NT2/D1 (cell line): ENCODE measurements around the gene POLR2E.

Experiments
- DNase-seq: peaks from one replicate; pipeline ENCODE4 v3.0.0-alpha.2; 2011; ENCODE audit warnings: low read depth, low spot score
- H3K27me3 ChIP-seq: 2 replicates; pipeline ENCODE4 v1.6.0; 2011; ENCODE audit warnings: mild to moderate bottlenecking; ENCODE audit not compliant: insufficient read length, insufficient read depth
- H3K36me3 ChIP-seq: 2 replicates; pipeline ENCODE4 v1.6.1; 2011; ENCODE audit warnings: mild to moderate bottlenecking, low read length, mixed read lengths; ENCODE audit not compliant: insufficient read depth, insufficient read length
- H3K4me1 ChIP-seq: 2 replicates; pipeline ENCODE4 v1.5.1; 2011; ENCODE audit not compliant: insufficient read depth, insufficient read length
- H3K4me3 ChIP-seq: 2 replicates; pipeline ENCODE4 v1.5.1; 2011; ENCODE audit warnings: low read depth; ENCODE audit not compliant: insufficient read length
- H3K9ac ChIP-seq: 2 replicates; pipeline ENCODE4 v1.6.0; 2011; ENCODE audit warnings: low read depth; ENCODE audit not compliant: insufficient read length
- H3K9me3 ChIP-seq: 2 replicates; pipeline ENCODE4 v1.5.1; 2011; ENCODE audit warnings: mild to moderate bottlenecking, low read length; ENCODE audit not compliant: insufficient read depth
- SUZ12 ChIP-seq: IDR thresholded peaks from 2 replicates; pipeline ENCODE4 v1.6.1; 2011; ENCODE audit not compliant: insufficient read length, insufficient read depth; ENCODE audit errors: extremely low read depth
- YY1 ChIP-seq: IDR thresholded peaks from 2 replicates; pipeline ENCODE4 v1.6.1; 2011; ENCODE audit not compliant: insufficient read length, insufficient read depth
- ZNF274 ChIP-seq: IDR thresholded peaks from 2 replicates; pipeline ENCODE4 v1.6.1; 2011; ENCODE audit warnings: mild to moderate bottlenecking, low read depth, low read length

Gene POLR2E

GRCh38 chr19:1102407-1103131, 7.4 kb upstream of the POLR2E start:
- H3K4me3 ChIP-seq = no peak overlapping the region
- H3K9me3 ChIP-seq = no peaks in the 10 kb centered on the region
- DNase-seq = no peak
- peaks cover 25% of the 10 kb centered on the region for H3K4me1 ChIP-seq
- no peak overlapping the region for H3K9ac ChIP-seq
- peaks cover 27% of the 10 kb centered on the region for H3K36me3 ChIP-seq
- TF ChIP-seq YY1 (no peak), ZNF274 (no peak), SUZ12 (no peak)
- H3K27me3 ChIP-seq = no peaks in the 10 kb centered on the region

GRCh38 chr19:1101337-1101698, 6.1 kb upstream of the POLR2E start:
- H3K27me3 ChIP-seq = no peaks in the 10 kb centered on the region
- peaks cover 17% of the 10 kb centered on the region for H3K4me1 ChIP-seq
- H3K4me3 ChIP-seq = no peak overlapping the region
- peak overlapping the region; percentile 59 for H3K9ac ChIP-seq
- DNase-seq = no peak
- H3K9me3 ChIP-seq = no peaks in the 10 kb centered on the region
- H3K36me3 ChIP-seq = peaks cover 14% of the 10 kb centered on the region
- TF ChIP-seq YY1 (no peak), ZNF274 (no peak), SUZ12 (no peak)

- no peak overlapping the region for H3K9ac ChIP-seq
- TF ChIP-seq ZNF274 (no peak), YY1 (no peak), SUZ12 (no peak)
- H3K9me3 ChIP-seq = no peaks in the 10 kb centered on the region
- DNase-seq = no peak
- H3K27me3 ChIP-seq = no peaks in the 10 kb centered on the region
- H3K4me1 ChIP-seq = peaks cover 18% of the 10 kb centered on the region
- no peak overlapping the region for H3K4me3 ChIP-seq
- peaks cover 9% of the 10 kb centered on the region for H3K36me3 ChIP-seq
Observed at GRCh38 chr19:1098177-1099051, 3.2 kb upstream of the POLR2E start.

DNA sequence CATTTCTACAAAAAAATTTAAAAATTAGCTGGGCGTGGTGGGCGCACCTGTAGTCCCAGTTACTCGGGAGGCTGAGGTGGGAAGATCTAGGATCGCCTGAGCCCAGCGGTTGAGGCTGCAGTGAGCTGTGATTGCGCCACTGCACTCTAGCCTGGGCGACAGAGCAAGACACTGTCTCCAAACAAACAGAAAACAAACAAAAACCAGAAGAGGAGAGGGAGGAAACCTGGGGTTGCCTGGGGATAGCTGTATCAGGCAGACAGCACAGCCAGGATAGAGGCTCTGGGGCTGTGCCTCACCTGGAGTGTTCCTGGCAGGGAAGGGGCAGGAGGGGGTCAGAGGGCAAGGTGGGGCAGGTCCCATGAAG, 2.6 kb upstream of the POLR2E start:
- Histone ChIP-seq H3K27me3 (no peaks in the 10 kb centered on the region), H3K9ac (no peak overlapping the region), H3K9me3 (no peaks in the 10 kb centered on the region), H3K4me3 (no peak overlapping the region), H3K4me1 (peaks cover 19% of the 10 kb centered on the region), H3K36me3 (peaks cover 14% of the 10 kb centered on the region)
- no peak for DNase-seq
- TF ChIP-seq ZNF274 (no peak), SUZ12 (no peak), YY1 (no peak)

- TF ChIP-seq SUZ12 (no peak), ZNF274 (no peak), YY1 (no peak)
- no peaks in the 10 kb centered on the region for H3K27me3 ChIP-seq
- peaks cover 19% of the 10 kb centered on the region for H3K4me1 ChIP-seq
- peak overlapping the region; percentile 98 for H3K9ac ChIP-seq
- peak overlapping the region; percentile 87 for H3K4me3 ChIP-seq
- no peak for DNase-seq
- no peaks in the 10 kb centered on the region for H3K9me3 ChIP-seq
- H3K36me3 ChIP-seq = peaks cover 37% of the 10 kb centered on the region
Observed at GRCh38 chr19:1094655-1094977, 559 bp downstream of the POLR2E start.

DNA sequence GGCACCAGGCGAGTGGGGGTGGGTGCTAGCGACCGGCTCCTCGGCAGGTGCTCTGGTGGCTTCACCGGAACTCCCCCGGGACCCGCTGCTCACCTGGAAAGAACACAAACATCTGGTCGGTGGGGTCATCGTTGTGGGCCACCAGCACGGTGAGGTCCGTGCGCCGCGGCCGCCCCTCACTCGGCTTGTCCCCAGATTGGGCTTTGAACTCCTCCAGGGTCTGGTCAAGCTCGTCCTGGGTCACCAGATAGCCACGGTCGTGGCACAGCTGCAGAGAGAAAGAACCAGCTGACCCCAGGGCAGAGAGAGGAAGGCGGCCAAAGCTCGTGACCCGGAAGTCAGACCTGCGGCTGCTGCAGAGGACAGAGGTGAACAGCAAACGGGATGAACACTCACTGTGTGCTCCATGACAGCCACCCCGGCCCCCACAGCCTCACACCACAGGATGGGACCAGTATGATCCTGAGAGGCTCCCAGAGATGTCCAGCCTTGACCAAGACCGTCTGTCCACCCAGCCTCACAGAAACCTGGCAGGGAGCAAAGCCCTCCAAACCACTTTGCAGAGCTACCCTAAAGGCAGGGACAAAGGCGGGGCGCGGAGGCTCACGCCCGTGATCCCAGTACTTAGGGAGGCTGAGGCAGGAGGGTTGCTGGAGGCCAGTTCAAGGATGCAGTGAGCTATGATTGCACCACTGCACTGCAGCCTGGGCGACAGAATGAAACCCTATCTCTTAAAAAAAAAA, 1.2 kb downstream of the POLR2E start:
- Histone ChIP-seq H3K4me1 (peaks cover 20% of the 10 kb centered on the region), H3K36me3 (peaks cover 43% of the 10 kb centered on the region), H3K9me3 (no peaks in the 10 kb centered on the region), H3K27me3 (no peaks in the 10 kb centered on the region), H3K4me3 (peak overlapping the region; percentile 87), H3K9ac (peak overlapping the region; percentile 98)
- no peak for DNase-seq
- TF ChIP-seq YY1 (no peak), ZNF274 (no peak), SUZ12 (no peak)

- TF ChIP-seq SUZ12 (no peak), YY1 (no peak)
- Histone ChIP-seq H3K4me1 (peaks cover 16% of the 10 kb centered on the region), H3K4me3 (no peak overlapping the region), H3K36me3 (peaks cover 50% of the 10 kb centered on the region), H3K9ac (peak overlapping the region; percentile 98), H3K9me3 (no peaks in the 10 kb centered on the region), H3K27me3 (no peaks in the 10 kb centered on the region)
- no peak for DNase-seq
Observed at GRCh38 chr19:1093330-1093729, 1.8 kb downstream of the POLR2E start.
